NCI-H226 (cell line): ENCODE results near the gene PKP2.
A peak's percentile ranks its signal among the peaks of the same experiment; 100 is the strongest.
"Not testable (repeated sequence)": the region's sequence is repeated elsewhere in the genome, so short reads cannot be mapped to it uniquely, and the experiment has no call there.

Source experiments
- DNase-seq: peaks from one replicate; pipeline ENCODE4 v3.0.0-alpha.2; 2015

Gene PKP2

DNA sequence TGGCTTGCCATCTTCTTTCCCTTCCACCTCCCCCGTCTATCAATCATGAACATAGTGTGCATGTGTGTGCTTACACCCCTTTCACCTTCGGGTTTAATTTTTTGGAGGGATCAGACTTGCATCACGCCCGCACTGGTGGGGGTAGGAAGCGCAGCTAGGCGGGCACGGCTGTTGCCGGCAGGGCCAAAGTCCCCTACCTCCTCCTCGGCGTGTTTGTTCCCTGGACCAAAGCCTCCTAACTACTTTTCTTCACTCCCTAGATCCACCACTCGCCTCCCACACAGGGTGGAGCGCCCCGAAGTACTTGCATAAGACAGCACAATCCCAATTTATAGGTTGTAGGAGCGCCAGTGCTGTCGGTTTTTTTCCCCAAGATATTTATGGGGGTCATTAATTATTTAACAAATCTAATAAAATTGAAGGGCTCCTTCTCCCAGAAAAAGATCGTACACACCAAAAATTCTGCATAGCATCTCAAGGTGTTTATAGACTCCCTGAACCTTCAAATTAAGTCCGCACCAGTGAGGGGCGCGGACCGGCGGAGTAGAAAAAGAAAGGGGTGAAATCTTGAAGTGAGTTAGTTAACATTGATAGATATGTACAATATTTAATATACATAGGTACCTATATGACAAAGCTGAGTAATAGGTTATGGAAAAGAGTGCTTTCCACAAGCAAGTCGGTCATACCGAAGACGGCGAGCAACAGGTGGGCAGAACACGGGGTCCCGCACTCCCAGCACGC lies 717 bp downstream of the PKP2 start:
- no peak for DNase-seq

DNA sequence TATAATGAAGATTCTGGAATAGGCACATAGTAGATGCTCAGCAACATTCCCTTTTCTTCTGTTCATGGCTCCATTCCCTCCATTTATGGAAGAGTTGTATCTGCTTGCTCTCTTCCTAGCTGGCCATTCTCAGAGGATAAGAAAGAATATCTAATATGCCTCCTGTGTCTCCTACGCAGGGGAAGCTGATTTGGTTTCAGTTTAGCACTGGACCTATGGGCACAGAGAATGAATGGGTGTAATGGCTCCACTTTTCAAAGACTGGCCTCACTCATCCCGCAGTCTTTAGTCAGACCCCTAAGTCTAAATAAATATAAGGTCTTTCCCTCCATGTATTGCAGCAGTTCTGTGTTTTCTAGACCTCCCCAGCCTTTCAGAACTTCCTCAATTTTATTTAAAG lies 2.0 kb downstream of the PKP2 start:
- no peak for DNase-seq

DNA sequence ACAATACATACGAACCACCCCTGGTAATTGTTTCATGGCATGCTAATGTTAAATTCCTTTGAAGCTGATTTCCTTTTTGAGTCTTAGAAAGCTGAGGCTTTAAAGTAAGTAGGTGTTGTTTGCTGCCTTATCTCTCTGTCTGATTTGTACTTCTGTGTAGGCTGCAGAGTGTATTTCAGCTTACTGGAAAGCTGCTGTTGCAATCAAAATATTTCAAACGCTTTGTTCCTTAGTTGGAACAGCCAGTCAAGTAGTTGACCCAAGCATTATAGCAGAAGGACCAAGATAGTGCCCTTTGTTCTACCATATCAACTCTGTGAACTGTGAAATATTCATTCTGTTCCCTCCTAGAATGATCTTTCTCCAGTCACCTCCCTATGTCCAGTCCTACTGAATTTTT lies 3.1 kb downstream of the PKP2 start:
- peak; percentile 68 for DNase-seq

DNA sequence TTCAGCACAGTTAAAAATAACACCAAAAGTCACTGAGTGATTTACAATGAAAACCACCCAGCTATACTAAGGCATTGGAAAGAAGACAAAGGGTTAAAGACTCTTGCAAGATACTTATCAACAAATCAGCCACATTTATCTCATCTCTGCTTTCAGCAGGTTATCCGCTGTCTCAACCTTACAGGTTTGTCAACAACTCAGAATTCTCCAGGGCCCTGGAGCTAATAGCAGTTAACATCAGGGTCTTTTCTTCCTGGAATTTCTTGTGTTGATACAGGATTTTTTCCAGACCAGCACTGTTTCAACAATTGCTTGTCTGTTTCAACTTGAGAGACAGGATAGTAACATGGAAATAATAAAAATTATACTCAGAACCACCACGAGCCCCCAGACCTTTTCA lies 3.5 kb downstream of the PKP2 start:
- no peak for DNase-seq

DNA sequence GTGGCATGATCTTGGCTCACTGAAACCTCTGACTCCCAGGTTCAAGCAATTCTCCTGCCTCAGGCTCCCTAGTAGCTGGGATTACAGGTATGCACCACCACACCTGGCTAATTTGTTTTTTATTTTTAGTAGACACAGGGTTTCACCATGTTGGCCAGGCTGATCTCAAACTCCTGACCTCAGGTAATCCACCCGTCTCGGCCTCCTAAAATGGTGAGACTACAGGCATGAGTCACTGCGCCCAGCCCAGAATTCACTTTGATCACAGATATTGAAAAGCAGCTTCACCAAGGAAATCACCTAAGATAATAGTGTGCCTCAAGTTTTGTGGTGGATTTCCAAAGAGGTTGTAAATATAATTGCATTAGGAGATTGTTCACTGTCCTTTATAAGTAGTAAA lies 4.2 kb downstream of the PKP2 start:
- peak; percentile 45 for DNase-seq

DNA sequence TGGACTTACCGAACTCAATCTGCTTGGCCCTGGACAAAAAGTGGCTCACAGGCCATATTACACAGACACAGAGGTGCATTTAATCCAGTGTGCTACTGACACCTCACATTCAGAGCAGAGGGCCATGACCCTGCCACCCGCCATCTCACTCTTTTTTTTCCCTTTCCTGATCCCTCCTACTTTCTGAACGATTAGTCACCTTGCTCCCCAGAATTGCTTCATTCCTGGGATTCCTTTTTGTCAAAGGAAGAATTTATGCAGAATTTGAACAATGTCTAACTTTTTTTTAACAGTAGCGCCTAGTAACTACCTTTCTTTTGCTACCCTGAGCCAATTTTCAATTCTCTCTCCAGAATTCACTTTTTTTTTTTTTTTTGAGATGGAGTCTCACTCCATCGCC lies 4.6 kb downstream of the PKP2 start:
- peak; percentile 85 for DNase-seq

DNA sequence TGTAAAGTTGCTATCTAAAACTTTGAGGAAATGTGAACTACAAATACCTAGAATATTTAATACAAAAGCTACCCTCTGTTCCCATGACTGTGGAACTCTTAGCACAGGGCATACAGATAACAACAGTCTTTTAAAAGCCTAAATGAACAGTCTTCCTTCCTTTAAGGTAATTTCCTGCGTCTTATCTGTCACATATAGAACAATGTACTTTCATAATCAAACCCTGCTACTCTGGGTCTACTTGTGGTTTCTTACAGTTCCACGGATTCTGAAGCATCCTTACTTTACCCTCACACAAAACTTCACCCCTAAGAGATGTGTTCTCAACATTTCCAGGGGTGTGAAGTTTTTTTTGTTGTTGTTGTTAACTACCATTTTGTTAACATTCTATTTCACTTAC lies 5.1 kb downstream of the PKP2 start:
- DNase-seq: peak; percentile 58

DNA sequence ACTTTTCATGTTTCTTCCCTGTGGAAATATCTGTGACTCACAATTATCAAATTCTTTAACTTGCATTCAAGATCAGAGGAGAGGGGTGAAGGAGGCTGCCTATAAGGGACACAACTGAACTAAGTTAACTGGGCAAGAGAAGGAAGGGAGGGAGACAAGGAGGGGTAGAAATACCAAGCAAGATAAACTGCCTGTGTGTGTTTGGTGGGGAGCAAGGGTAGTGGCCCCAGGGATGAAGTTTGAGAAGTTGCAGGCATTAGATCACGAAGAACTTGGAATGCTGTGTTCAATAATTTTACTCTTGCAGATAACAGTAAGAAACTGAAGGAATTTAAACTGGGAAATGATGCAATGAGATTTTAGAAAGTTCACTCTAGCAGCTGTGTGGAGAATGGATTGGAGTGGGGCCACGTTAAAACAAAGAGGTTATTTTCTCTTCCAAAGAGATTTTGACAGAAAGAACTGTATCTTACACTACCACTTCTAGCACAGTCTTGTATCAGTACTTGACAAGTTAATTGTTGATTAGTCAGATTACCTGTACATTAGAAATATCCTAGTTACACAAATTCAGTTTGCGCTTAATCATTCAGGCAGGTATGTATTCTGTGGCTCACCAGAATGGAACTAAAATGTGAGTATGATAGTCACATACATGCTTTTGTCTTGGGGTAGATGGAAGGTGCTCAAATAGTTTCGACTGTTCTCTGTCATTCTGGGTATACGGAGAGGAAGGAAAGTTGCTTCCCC lies 7.4 kb downstream of the PKP2 start:
- DNase-seq: peak; percentile 95

DNA sequence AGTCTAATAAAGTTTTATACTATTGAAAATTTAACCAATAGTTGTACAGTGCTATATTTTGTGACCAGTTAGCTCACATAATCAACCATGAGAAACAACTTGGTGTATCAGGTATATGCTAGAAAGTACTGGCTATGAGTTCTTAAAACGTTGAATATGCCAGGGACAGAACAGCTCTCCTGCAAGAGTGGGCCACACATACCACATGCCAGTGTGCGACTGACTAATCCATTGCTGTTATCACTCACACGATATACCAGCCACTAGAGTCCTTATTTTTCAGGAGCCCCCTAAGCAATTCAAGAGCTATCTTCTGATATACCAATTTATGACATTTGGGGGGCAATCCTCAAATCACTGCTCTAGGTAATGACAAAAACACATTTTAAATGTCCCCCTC lies 9.5 kb downstream of the PKP2 start:
- no peak for DNase-seq

DNA sequence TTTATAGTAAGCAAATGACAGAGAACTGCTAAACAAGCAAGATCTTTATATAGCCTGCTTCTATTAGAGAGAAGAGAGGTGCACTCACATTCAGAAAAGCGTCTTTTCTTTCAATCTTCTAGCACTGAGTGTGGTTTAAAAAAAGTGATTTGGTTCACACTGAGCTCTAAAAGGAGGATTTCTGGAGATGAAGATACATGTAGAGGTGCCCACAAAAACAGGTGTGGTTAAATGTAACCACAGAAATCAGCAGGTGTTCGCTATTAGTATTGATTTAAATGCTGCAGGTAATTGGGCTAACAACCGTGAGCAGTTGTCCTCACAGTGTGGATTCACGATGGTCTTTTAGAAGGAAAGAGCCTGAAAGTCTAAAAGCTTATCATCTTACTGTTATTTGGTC lies 10.7 kb downstream of the PKP2 start:
- no peak for DNase-seq

DNA sequence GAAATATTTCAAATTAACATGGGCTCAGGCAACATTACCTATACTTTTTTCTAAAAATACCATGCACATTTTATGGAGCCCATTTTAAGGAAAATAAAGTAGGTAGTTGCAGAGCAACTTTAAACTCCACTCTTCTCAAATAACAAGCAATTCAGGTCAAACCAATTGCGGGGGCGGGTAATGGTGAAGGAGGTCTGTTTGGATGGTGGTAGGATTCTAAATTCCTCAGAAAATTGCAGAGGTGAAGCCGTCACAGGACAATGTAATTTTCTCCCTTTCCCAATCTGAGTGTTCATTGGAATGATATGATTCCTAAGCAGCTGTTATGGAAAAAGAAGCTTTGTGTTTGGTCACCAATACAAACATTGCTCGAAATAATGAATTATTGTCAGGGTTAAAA lies 11.6 kb downstream of the PKP2 start:
- no peak for DNase-seq

DNA sequence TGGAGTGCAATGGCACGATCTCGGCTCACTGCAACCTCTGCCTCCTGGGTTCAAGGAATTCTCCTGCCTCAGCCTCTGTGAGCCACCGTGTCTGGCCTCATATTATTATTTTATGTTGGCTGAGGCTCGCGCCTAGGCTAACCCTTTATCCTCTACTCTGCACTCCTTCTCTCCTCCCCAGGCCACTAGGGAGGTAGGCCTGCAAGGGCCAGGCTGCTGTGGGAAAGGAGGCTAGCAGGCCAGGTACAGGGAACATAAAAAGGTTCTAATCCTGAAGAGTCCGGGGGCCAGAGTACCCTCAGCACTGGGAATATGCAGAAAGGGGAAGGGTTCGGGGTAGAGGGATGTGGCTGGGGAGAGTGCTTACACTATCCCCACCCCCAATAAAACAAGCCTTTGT lies 14.9 kb downstream of the PKP2 start:
- DNase-seq: no peak

DNA sequence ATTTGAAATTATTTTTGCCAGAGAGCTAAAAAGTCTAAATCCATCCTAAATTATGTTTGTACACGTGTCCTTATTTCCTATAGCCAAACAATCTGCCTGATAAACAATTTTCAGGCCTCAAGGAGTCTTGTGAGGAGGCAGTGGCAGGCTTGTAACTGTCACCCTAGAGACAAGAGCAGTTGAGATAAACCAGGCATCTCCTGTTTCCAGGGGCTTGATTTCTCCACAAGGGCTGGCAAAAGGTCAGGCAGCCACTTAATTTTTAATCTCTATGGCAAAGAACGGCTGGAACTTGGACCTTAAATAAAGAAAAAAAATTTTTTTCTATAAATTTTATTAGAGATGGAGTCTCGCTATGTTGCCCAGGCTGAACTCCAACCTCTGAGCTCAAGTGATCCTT lies 15.5 kb downstream of the PKP2 start:
- no peak for DNase-seq

DNA sequence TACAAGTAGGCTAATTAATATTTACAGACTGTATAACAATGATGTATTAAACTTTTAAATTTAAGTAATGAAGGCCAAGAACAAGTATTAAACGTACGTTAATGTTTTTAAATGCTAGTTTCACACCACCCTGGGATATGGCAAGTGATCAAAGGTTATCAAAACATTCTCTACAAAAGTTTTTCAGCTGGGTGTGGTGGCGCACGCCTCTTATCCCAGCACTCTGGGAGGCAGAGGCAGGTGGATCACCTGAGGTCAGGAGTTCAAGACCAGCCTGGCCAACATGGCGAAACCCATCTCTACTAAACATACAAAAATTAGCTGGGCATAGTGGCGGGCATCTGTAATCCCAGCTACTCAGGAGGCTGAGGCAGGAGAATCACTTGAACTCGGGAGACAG lies 17.5 kb downstream of the PKP2 start:
- not testable (repeated sequence) for DNase-seq

DNA sequence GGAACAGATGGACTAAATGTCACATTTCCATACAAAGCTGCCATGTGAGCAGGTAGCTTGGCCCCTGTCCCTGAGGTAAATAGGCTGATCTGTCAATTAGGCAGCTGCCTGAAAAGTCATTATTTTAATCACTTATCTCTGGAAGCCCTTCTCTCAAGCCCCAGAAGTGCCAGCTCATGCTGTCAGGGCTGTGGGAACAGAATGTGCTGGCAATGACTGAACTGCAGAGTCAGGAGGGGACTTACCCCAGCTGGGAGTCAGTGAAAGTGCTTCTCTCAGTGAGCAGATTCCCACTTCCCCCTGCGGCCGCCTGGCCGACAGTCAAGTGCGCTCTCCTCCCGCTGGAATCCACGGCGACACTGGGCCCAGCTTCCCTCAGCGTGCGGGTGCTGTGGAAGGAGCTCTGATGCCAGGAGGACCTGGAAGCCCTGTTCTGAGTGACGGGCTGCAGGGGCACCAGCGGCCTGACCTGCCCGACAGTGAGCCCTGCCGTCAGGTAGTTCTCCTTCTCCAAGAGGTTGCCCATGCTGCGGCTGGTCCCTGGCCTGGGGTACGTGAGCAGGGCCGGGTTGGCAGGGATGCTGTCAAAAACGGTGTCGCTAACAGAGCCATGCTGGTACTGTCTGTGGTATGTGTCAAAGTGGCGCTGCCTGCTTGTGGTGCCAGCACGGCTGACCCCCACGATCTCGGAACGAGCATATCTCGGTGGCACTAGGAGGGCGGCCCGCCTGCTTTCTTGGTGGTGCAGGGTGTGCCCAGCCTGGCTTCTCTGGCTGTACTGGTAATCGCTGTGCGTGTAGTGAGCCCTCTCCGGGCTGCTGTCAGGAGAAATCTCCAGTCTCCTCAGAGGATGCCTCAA lies 18.7 kb downstream of the PKP2 start:
- no peak for DNase-seq

DNA sequence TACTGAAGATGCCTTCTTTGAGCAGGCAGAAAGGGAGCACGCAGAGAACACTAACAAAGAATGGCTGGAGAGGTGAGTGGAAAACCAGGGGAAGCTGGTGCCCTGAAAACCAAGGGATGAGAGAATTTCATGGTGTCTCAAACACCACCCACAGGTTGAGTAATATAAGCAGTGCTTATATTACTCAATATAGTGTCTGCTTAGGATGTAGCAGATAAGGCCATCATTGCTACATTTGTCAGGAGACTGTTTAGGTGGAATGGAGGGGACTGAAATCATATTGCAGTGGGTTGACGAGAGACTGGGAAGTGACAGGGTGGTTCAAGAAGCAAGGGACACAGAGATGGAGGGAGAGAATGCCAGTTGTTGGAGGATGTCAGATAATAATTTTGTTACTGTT lies 20.6 kb downstream of the PKP2 start:
- peak; percentile 16 for DNase-seq

DNA sequence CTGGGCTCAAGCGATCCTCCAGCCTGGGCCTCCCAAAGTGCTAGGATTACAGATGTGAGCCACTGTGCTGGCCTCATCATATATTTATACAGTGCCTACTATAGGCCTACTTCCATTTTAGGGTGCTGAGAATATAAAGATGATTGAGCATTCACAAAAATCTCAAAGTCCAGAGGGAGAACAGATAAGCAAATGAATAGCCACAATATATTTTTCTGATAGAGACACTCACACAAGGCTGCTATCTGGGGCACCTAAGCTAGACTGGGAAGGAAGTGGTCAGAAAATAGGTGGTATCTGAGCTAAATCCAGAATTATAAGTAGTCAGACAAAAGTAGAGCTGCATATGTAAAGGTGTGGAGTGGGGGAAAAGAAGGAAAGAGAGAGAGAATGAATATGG lies 21.6 kb downstream of the PKP2 start:
- no peak for DNase-seq

DNA sequence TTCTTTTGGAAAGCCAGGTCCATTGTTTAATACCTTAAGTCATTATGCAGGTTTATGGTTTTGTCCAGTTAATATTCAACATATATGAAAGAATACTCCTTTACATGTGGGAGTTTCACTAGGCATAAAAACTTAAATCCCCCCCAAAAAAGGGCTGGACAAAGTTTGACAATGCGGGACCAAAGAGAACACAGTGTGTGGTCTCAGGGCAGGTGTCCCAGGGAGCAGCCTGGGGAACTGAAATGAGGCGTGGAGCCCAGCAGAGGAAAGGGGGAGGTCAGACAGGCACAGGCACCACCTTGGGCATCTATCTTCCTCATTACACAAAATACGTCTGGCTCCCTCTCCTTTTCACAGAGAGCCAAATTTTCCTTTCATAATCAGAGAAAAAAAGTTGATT lies 22.5 kb downstream of the PKP2 start:
- no peak for DNase-seq

DNA sequence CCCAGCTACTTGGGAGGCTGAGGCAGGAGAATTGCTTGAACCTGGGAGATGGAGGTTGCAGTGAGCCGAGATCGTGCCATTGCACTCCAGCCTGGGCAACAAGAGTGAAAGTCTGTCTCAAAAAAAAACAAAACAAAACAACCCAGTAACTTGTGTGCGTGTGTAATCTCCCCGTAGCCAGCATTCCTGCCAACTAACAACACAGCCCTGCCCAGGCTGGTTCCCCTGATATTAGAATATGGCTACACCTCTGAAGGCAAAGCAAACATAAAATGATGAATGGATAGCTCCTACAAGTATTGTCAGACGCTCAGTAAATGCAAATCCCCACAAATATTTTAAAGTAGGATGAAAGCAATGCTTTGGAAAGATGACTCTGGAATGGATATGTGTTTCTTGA lies 24.2 kb downstream of the PKP2 start:
- DNase-seq: not testable (repeated sequence)

DNA sequence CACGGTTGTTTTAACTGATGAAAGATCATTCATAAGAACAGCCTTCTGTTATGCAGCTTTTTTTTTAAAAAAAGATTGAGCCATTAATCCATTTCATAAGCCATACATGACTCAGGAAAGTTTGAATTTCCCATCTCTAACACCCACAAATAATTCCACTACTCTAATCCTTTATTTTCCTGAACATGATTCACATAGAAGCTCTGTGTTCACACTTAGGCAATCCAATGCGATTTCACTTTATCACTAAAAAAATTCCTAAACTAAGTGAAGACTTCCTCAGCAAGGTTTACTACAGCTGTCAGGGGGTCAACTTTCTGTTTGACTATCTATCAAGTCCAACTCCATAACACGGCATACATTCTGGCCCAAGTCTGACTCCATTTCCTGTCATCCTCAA lies 25.9 kb downstream of the PKP2 start:
- peak; percentile 88 for DNase-seq

DNA sequence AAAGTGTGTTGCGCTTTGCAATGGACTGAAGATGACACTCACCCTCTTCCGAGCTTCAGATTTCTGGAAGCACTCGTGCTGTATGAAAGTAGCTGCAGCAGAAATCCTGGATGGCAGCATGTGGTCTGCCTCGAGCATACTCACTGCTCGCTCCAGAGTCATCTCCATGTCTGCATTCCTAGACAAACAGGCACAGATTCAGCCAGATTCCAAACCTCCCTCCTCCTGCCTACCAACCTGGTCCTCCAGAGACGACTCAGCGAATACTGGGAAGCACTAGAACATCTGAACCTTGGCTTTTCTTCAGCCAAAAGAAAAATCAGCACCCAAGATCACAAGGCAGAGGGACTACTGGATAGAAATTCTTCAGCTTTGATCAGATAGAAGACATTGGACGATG lies 27.7 kb downstream of the PKP2 start:
- DNase-seq: peak; percentile 37

DNA sequence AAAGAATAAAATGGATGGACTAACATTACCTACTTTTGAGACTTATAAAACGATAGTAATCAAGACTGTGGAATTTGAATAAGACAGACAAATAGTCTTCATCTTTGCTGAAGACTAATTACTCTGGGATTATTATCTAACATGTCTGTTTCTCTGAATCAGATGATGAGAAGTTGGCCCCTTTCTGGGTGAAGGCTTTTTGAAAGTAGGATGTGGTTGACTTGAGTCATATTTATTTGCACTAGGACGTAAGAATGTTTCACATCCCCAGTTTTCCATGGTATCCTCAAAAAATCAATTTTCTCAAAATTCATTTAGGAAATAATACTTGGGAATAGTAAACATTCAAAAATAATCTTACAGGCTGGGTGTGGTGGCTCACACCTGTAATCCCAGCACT lies 31.8 kb downstream of the PKP2 start:
- DNase-seq: no peak

DNA sequence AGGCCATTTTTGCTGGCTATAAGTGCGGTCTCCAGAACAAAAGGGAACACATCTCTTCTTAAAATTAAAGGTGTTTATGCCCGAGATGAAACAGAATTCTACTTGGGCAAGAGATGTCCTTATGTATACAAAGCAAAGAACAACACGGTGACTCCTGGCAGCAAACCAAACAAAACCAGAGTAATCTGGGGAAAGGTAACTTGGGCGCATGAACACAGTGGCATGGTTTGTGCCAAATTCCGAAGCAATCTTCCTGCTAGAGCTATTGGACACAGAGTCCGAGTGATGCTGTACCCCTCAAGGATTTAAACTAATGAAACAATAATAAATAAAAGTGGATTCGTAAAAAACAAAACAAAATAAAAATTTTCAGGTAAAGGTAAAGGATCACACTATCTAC lies 33.4 kb downstream of the PKP2 start:
- no peak for DNase-seq

DNA sequence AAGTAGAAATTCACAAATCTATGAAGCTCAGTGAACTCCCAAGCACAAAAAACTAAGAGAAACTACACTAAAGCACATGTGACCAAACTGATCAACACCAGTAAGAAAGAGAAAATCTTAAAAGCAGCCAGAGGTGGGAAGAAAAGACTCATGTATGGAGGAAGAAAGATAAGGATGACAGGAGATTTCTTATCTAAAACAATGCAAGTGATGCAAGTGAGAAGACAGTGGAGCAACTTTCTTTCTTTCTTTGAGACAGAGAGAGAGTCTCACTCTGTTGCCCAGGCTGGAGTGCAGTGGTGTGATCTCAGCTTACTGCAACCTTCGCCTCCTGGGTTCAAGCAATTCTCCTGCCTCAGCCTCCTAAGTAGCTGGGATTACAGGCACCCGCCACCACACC lies 34.9 kb downstream of the PKP2 start:
- DNase-seq: not testable (repeated sequence)
